Activated CD8-positive, alpha-beta memory T cell treated with anti-CD3 and anti-CD28 coated beads for 4 hours (primary cell): ENCODE data around the gene CGB1.
"Not testable (repeated sequence)": the region's sequence is repeated elsewhere in the genome, so short reads cannot be mapped to it uniquely, and the experiment has no call there.

Experiments used
- DNase-seq, 2 donors: peaks; one replicate each; pipeline ENCODE4 v3.0.0-alpha.2; 2020; ENCODE audit warnings: low read depth in 2 of 2

CGB1 gene

GRCh38 chr19:49036815-49037214 lies at the start of gene CGB1:
TSS of gene CGB1 (minus strand) at chr19:49036895. CDS start at chr19:49036711, 184 bp downstream.
- DNase-seq: not testable (repeated sequence)

GRCh38 chr19:49086296-49086695 lies 49.6 kb upstream of the CGB1 start:
- no peak for DNase-seq

- DNase-seq: no peak
Measured at GRCh38 chr19:49085868-49086232, 49.2 kb upstream of the CGB1 start.

- peak; percentile 97 to 98 for DNase-seq
Measured at GRCh38 chr19:49085020-49085867, 48.5 kb upstream of the CGB1 start, which contains the start of gene SNRNP70. TSS of gene SNRNP70 (plus strand) at chr19:49085451. CDS start at chr19:49086415, 964 bp downstream.

- DNase-seq: no peak
Measured at GRCh38 chr19:49084206-49085019, 47.7 kb upstream of the CGB1 start.

- no peak for DNase-seq
Measured at GRCh38 chr19:49081273-49081672, 44.6 kb upstream of the CGB1 start.

- no peak for DNase-seq
Measured at GRCh38 chr19:49080392-49080791, 43.7 kb upstream of the CGB1 start.

GRCh38 chr19:49074869-49075268 lies 38.2 kb upstream of the CGB1 start:
- DNase-seq: not testable (repeated sequence)

GRCh38 chr19:49073514-49074378 lies 37.1 kb upstream of the CGB1 start:
- no peak for DNase-seq

- DNase-seq: no peak
Measured at GRCh38 chr19:49071860-49072547, 35.3 kb upstream of the CGB1 start.

- DNase-seq: no peak
Measured at GRCh38 chr19:49070416-49070815, 33.7 kb upstream of the CGB1 start.

GRCh38 chr19:49069026-49069425 lies 32.3 kb upstream of the CGB1 start:
- no peak for DNase-seq

- DNase-seq: no peak
Measured at GRCh38 chr19:49067554-49067953, 30.9 kb upstream of the CGB1 start.

GRCh38 chr19:49065905-49066512 lies 29.3 kb upstream of the CGB1 start:
- DNase-seq: no peak

- no peak for DNase-seq
Measured at GRCh38 chr19:49064768-49065611, 28.3 kb upstream of the CGB1 start, which contains the start of gene NTF4. TSS of gene NTF4 (minus strand) at chr19:49064818. CDS start at chr19:49061997, 2,821 bp downstream.

GRCh38 chr19:49064029-49064629 lies 27.4 kb upstream of the CGB1 start:
- DNase-seq: no peak

- no peak for DNase-seq
Measured at GRCh38 chr19:49061445-49061844, 24.8 kb upstream of the CGB1 start.

- no peak for DNase-seq
Measured at GRCh38 chr19:49061000-49061399, 24.3 kb upstream of the CGB1 start.

- no peak for DNase-seq
Measured at GRCh38 chr19:49059053-49059452, 22.4 kb upstream of the CGB1 start.
